HG03097 (cell line): ENCODE results near the gene PARVA.

Experiments
- ATAC-seq: cut with Tn5 transposase; IDR thresholded peaks from one replicate; pipeline ENCODE4 v1.9.1; 2021; ENCODE audit not compliant: unreplicated experiment, low FRiP score

PARVA gene

DNA sequence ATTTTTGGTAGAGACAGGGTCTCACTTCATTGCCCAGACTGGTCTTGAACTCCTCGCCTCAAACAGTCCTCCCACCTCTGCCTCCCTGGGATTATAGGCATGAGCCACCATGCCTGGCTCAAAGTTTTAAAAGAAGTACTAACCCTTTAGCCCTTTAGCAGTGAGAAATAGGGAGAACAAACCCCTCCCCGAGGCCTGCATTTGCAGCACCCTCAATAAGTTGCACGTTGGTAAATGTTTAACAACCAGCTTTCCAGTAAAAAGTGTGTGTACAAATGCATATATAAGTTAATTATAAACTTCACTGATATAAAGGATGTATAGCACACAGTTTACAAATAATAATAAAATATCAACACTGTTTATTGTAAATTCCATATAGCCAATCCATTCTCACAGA is 51.8 kb downstream of the PARVA start:
- ATAC-seq: no peak

DNA sequence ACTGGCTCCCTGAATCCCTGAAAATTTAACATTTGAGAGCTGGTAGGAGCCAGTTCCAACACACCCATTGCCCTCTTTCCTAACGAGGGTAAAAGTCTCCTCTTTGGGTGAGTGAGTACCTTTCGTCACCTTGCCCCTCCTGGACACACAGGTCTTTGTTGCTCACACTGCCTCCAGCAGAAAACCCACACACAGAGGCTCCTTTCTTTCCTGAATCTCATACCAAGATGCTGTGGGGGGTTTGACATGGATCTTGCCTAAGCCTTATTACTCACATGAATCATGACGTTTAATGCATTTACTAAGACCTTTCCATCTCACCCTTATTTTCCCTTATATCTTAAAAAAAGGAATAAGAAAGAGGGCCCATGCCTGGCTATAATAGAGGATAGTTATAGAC is 53.0 kb downstream of the PARVA start:
- ATAC-seq: no peak

GRCh38 chr11:12430954-12431595 is 53.7 kb downstream of the PARVA start:
- no peak for ATAC-seq

DNA sequence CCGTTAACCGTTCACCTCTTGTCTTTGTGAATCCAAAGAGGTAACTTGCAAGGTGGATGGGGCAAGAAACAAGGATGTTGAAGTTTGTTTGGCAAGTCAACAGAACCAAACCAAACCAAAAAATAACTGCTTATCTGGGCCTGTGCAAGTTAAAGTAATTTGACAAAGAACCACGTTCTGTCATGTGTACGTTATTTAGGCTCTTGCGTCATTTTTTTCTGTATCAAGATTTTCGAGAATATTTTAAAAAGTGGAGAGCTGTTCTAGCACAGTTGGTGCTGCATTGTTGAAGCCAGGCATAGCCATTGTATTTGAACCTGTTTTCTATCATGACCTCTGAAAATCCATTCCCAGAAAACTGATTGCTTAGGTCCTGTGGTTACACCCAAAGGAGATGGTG is 55.1 kb downstream of the PARVA start:
- no peak for ATAC-seq

DNA sequence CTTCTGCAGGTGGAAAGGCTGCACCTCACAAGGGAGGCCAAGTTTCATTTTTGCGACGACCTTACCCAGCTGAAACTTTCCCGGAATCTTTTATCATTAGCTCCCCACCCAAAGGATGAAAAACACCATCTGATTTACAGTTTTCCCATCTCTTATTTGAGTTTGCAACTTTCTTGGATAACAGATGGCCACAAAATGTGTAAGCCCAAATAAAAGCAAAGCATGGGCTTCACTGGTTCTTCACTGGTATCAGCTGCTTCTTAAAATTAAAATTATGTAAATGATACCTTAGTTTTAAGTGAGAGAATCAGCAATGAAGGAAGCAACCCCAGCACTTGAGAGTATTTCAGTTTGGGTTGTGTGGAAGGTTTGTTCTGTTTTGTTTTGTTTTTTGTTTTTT is 55.8 kb downstream of the PARVA start:
- no peak for ATAC-seq

DNA sequence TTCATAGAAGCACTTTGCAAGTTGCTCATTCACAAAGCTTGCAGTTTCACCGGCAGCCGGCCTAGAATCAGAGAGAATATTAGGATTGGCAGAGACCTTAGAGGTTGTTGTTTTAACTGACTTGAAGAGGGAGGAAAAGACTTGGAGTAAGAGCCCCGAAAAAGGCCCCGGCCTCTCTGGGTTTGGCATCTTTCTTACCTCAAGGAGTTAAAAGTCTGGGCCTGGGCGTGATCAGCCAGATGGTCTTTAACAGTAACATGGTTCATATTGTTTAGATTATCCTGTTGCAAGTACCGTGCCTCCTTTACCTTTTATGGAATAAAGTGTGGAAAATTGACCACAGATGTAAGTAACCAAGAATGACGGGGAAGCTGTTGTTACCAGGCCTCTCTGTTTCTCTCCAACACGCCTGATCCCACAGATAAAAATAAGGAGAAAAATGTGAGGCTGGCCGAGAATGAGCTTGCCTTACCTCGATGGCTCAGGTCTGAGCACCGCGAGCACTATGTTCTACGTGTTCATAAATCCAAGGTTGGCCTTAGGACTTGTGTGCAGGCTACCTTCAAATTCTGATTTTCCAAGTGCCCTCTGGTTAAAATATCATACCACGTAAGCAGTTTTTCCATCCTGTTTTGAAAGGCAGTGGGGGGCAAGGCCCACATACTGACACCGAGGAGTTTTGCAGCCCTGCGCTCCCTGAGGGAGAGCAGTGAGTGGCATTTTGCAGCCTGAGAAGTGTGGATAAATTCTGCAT is 56.4 kb downstream of the PARVA start:
- ATAC-seq: no peak

GRCh38 chr11:12434325-12434654 is 56.9 kb downstream of the PARVA start:
- no peak for ATAC-seq

DNA sequence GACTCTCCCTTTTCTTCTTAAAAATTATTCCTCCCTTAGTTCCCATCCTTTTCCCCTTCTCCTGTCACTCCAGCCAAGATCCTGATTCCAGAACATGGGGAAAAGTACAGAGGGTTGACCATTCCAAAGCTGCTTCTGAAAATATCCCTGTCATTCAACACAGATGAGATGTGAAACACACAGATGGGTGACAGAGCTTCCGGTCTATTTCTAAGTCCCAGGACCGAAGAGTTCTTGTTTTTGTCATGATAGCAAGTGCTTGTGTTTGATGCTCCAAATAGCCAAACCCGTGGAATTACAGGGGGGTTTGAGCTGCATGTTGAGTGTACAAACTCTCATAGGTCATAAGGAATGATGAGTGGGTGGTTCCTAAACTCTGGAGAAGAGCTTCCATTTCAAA is 57.9 kb downstream of the PARVA start:
- ATAC-seq: no peak

DNA sequence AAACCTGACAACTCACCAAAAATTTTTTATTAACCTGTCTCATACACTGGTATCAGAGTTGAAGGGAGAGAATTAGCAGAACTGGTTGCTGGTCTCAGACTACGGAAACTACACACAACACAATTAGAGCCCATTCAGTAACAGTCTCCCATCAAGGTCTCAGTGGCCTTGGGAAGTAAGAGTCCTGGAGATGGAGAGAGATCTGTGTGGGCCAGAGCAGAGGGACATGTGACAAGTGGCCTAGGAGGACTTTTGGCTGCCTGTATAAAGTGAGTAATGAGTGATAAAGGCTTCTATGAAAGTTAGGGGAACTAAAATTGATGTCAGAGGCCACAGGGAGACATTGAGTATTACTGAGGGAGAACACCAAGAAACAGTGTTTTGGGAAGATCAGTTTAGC is 58.9 kb downstream of the PARVA start:
- no peak for ATAC-seq

GRCh38 chr11:12438291-12438690 is 60.9 kb downstream of the PARVA start:
- no peak for ATAC-seq

DNA sequence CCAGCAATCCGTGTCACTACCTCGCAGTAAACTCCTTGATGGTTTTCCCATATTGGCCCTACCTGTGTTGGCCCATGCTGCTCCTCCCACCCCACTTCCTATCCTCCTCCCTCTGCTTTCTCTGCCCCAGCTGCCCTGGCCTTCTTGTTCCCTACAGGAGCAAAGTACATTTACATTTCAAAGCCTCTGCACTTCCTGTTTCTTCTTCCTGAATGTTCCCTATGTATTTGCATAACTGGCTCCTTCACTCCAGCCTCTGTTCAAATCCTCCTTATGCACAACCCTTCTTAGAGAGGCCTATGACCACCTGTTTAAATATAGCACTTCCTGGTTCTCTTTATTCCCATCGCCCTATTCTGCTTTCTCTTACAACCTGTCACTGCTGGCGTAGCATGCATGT is 62.2 kb downstream of the PARVA start:
- no peak for ATAC-seq

GRCh38 chr11:12440565-12440964 is 63.2 kb downstream of the PARVA start:
- ATAC-seq: no peak

DNA sequence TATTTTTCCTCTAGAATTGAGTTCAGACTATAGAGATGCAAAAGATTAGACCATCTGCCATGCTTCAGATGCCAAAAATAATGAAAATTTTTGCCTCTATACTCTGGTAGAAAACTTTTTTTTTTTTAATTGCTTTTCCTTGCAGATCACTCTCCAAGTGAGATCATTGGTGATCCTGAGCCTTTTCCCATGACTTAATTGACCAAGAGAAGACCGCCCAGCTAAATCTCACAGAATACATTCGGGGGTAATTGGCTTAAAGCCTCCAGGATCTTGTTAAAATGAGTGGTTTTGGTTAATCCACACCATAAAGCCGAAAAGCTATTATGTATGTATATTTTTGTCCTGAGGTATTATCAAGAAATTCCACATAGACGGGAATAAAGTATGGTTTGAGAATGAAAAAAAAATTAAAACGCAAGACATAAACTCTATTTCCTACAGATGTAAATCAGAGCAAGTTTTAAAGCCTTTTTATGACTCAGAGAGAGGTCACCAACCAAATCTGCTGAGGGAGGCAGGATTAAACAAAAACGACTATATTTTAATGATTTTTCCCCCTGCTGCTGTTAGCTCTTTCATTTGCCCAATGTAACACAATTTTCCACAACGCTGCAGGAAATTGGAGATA is 64.0 kb downstream of the PARVA start:
- no peak for ATAC-seq

DNA sequence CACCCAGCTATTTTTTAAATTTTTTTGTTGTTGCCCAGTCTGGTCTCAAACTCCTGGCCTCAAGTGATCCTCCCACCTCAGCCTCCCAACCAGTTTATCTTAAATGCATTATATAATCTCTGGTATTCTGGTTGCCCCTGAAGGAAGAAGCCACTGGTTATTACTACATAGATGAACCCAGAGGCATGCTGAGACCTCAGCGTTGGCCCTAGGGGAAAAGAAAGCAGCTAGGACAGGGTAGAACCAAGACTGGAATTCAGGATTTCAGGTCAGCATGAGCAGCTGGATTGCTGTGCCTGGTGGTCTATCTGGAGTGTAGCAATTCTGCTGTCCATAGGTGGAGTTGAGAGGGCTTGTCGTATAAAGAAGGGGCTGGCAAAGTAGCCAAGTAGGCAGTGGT is 67.2 kb downstream of the PARVA start:
- no peak for ATAC-seq

- ATAC-seq: no peak
Observed at GRCh38 chr11:12445001-12445400, 67.6 kb downstream of the PARVA start.

DNA sequence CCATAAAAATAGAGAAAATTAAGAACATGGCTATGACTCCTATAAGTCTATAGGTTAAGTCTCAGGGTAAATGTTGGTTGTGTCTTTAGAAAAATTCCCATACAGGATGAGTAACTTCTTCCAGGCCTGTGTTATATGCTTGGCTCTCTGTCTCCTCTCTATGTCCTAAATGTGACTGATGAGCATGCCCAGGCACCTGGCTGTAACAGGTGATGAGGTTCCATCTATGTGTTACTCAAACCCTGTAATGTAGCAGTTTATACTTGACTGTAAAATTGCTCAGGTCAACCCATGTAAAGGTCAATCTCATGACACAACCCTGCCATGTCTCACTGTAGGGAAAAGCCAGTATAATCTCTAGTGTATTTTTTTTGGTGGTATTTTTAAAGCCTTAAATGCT is 69.5 kb downstream of the PARVA start:
- ATAC-seq: no peak

GRCh38 chr11:12448131-12448939 is 71.0 kb downstream of the PARVA start:
- ATAC-seq: no peak

GRCh38 chr11:12449961-12450715 is 72.8 kb downstream of the PARVA start:
- ATAC-seq: no peak

DNA sequence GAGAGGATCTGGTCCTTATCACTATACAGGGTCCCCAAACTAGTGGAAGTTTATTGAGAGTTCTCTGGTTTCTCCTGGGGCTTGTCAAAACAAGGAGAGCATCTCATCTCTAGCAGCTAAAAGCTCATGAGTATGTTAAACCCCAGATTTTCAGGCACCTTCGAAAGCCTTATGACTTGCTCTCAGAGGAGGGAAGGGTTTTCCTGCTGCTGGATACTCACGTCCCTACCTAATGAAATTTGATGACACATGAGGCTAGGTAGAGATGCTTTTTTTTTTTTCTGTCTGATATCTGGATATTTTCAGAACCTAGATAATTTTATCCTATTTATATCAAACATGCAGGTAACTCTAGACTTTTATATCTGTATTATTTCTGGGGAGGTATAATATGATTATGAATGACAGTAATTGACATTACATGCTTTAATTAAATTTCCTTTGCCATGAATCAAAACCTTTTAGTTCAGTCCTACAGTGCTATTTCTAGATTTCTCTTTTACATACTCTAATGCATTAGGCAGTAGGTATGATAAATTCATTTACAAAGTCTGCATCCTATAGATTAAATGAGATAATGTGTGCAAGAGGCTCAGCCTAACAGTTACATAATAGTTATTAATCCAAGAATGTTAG is 73.9 kb downstream of the PARVA start:
- no peak for ATAC-seq

DNA sequence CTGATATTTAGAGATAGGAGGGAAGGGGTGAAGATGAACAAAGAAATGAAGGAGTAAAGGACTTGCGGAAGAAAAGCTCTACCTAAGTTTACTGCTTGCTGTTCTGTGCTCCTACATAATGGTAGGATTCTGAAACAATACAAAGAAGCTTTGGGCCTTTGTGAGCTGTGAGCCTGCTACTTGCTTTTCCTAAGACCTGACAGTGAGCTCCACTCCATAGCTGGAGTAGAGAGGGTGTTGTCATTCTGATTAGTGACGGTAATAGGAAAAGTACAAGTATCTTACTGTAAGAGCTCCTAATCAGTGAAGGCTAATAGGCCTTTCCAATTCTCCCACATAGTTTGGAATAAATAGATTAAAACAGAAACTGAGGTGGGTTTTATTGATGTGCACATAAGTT is 75.9 kb downstream of the PARVA start:
- ATAC-seq: no peak
